Natural killer cell treated with Interleukin-12 subunit alpha and Interleukin-12 subunit beta and Interleukin-15 and Interleukin-18, amount 100 ng/mL, for 72 hours (primary cell): ENCODE measurements around the gene WFDC12. TPM values are rescaled to one million over a fixed set of nuclear protein-coding genes. Genes with fewer than 3 reads are reported as not detected.

Source experiments
- ATAC-seq, 2 donors: fragments of 150-1000 bp; cut with Tn5 transposase in 1 of 2; sonication (Bioruptor Pico), chemical (Tn5 transposase) in 1 of 2; 2 replicates each; pipeline ENCODE4 v1.10.0; 2021
- DNase-seq: peaks from one replicate; pipeline ENCODE4 v3.0.0; 2022; ENCODE audit warnings: low spot score
- H3K27ac Mint-ChIP-seq, 2 donors: 1 replicate in 1 of 2; 2 replicates in 1 of 2; pipeline ENCODE4 v1.8.0; 2022; ENCODE audit warnings: mixed read lengths in 2 of 2, mild to moderate bottlenecking in 1 of 2, moderate library complexity in 1 of 2
- H3K27me3 Mint-ChIP-seq, 2 donors: 1 replicate in 1 of 2; 2 replicates in 1 of 2; pipeline ENCODE4 v1.8.0; 2022; ENCODE audit warnings: mixed read lengths in 2 of 2
- H3K36me3 Mint-ChIP-seq: one replicate; pipeline ENCODE4 v1.8.0; 2022; ENCODE audit warnings: mixed read lengths
- H3K4me1 Mint-ChIP-seq, 2 donors: 1 replicate in 1 of 2; 2 replicates in 1 of 2; pipeline ENCODE4 v1.8.0; 2022; ENCODE audit warnings: low read depth in 2 of 2, mixed read lengths in 2 of 2, mild to moderate bottlenecking in 1 of 2
- H3K4me3 Mint-ChIP-seq: one replicate; pipeline ENCODE4 v1.8.0; 2022; ENCODE audit warnings: mixed read lengths
- H3K9me3 Mint-ChIP-seq: 2 replicates; pipeline ENCODE4 v1.8.0; 2022; ENCODE audit warnings: mixed read lengths
- total RNA-seq, 2 donors: library from RNA; stranded (reverse); gene quantifications; one replicate each; pipeline ENCODE4 v1.2.3, GENCODE V29; 2022

The WFDC12 gene
- total RNA-seq, 2 donors from 2014 or later: not detected

DNA sequence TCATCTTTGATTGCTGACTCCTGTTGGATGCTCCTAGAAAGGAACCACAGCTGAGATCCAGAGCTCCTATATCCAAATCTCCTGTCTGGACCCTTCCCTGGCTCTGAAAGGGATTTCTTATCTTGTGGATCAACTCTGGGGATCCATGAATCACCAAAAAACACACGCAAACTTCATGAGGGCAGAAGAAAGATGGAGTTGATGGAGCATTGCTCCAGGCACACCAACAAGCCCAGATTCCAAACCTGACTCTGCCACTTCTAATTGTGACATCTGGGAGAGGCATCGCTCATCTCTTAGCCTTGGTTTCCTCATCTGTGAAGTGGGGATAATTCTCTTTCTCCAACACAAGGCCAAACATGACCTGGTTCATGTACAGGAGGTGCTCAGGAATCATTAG, 30.1 kb downstream of the WFDC12 start:
- ATAC-seq (no peak), DNase-seq (no peak)
- Mint-ChIP-seq H3K36me3 (no peaks in the 10 kb centered on the region), H3K9me3 (no peaks in the 10 kb centered on the region), H3K27ac (peak overlapping the region in 1 of 2 donors; percentile 67), H3K4me1 (peaks cover 0 to 17% of the 10 kb centered on the region in 2 donors), H3K4me3 (no peak overlapping the region), H3K27me3 (peaks cover 5 to 11% of the 10 kb centered on the region in 2 donors)

DNA sequence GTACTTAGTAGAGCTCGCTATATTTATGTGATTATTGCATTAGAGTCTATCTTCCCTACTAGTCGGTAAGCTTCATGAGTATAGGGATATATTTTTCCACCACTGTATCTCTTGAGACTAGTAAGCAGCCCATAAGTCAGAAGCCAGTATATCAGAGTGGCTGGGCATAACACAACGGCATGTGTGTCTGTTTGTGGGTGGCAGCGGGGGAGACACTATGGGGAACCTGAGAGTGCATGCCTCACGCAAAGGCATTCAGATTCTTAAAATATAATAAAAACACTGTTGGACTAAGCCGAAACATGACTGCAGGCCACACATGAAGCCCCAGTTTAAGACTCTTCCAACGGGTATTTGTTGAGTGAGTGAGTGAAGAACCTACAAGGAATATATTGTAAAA, 31.4 kb downstream of the WFDC12 start:
- peaks cover 3 to 18% of the 10 kb centered on the region in 2 donors for H3K4me1 Mint-ChIP-seq
- DNase-seq: no peak
- H3K36me3 Mint-ChIP-seq: no peaks in the 10 kb centered on the region
- H3K27ac Mint-ChIP-seq: peak overlapping the region in 1 of 2 donors; percentile 67
- no peaks in the 10 kb centered on the region for H3K9me3 Mint-ChIP-seq
- H3K4me3 Mint-ChIP-seq: no peak overlapping the region
- peaks cover 0 to 7% of the 10 kb centered on the region in 2 donors for H3K27me3 Mint-ChIP-seq
- ATAC-seq: no peak

GRCh38 chr20:45091366-45091765, 32.9 kb downstream of the WFDC12 start:
- no peaks in the 10 kb centered on the region for H3K9me3 Mint-ChIP-seq
- no peak for DNase-seq
- peak overlapping the region; percentile 14 to 42 for H3K27ac Mint-ChIP-seq
- H3K36me3 Mint-ChIP-seq: peaks cover 6% of the 10 kb centered on the region
- peaks cover 10 to 28% of the 10 kb centered on the region in 2 donors for H3K4me1 Mint-ChIP-seq
- no peak for ATAC-seq
- H3K4me3 Mint-ChIP-seq: no peak overlapping the region
- no peaks in the 10 kb centered on the region for H3K27me3 Mint-ChIP-seq

GRCh38 chr20:45090481-45090880, 33.8 kb downstream of the WFDC12 start:
- peaks cover 6% of the 10 kb centered on the region for H3K36me3 Mint-ChIP-seq
- no peaks in the 10 kb centered on the region for H3K9me3 Mint-ChIP-seq
- DNase-seq (no peak), ATAC-seq (no peak)
- no peaks in the 10 kb centered on the region for H3K27me3 Mint-ChIP-seq
- peak overlapping the region; percentile 14 to 42 for H3K27ac Mint-ChIP-seq
- peaks cover 12 to 33% of the 10 kb centered on the region in 2 donors for H3K4me1 Mint-ChIP-seq
- H3K4me3 Mint-ChIP-seq: no peak overlapping the region

GRCh38 chr20:45088247-45088646, 36.0 kb downstream of the WFDC12 start:
- H3K4me3 Mint-ChIP-seq: no peak overlapping the region
- peaks cover 17 to 45% of the 10 kb centered on the region in 2 donors for H3K4me1 Mint-ChIP-seq
- peaks cover 11% of the 10 kb centered on the region for H3K36me3 Mint-ChIP-seq
- no peaks in the 10 kb centered on the region for H3K9me3 Mint-ChIP-seq
- H3K27ac Mint-ChIP-seq: peak overlapping the region in 1 of 2 donors; percentile 35
- ATAC-seq (no peak), DNase-seq (no peak)
- H3K27me3 Mint-ChIP-seq: no peaks in the 10 kb centered on the region

DNA sequence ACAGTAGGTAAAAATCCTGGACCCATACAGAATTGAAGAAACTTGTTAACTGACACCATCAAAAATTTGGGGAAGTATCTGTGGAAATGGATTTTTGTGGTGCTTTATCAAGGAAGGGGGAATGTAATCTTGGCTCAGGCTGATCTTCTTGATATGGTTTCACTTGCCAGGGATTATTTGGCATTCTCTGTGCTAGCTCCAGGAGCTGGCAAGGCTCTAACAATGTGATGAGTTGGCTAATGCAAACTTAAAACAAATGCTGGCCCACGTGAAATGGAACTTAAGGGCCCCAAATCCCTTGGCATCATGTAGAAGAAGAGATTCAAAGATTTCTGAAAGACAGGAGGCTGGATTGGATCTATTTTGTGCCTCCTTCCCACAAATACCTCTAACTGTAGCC, 36.5 kb downstream of the WFDC12 start:
- H3K36me3 Mint-ChIP-seq: peaks cover 15% of the 10 kb centered on the region

DNA sequence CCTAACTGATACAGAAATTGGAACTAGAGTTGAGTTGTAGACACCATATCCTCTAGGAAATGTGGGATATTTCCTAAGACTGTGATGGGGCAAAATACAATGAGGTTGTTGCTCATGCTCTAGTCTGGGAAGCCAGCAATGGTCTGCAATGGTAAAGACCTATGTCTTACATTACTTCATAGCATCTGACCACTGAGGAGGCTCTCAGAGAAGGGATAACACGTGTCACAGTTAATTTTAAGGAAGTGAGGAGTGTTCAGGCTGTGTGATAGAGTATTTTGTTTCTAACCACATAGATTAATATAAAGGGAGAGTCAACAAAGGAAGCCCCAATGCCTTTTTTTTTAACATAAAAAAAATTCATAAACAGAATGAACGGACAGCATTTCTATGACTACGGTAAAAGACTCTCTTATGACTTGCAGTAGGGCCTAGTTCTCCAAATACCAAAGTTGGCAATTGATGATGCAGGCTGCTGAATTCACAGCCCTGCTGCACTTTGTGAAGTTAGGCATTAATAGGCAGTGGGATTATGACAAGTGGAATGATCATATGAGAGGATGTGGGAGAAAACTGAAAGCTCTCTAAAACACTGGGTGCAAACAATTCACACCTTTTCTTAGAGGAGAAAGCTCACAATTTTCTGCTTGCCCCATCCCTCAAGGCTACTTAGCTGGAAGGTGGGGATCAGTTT, 37.0 kb downstream of the WFDC12 start:
- ATAC-seq (no peak), DNase-seq (no peak)
- Mint-ChIP-seq H3K9me3 (no peaks in the 10 kb centered on the region), H3K4me1 (peaks cover 22 to 49% of the 10 kb centered on the region in 2 donors), H3K4me3 (no peak overlapping the region), H3K27me3 (no peaks in the 10 kb centered on the region), H3K27ac (peak overlapping the region in 1 of 2 donors; percentile 35), H3K36me3 (peaks cover 19% of the 10 kb centered on the region)

More for the DNA sequence above, 36.5 kb downstream of the WFDC12 start:
- DNase-seq: no peak
- Mint-ChIP-seq H3K4me1 (peaks cover 19 to 47% of the 10 kb centered on the region in 2 donors), H3K4me3 (no peak overlapping the region), H3K27ac (peak overlapping the region in 1 of 2 donors; percentile 35), H3K27me3 (no peaks in the 10 kb centered on the region), H3K9me3 (no peaks in the 10 kb centered on the region)
- no peak for ATAC-seq

- peak overlapping the region; percentile 50 to 57 for H3K27ac Mint-ChIP-seq
- H3K4me1 Mint-ChIP-seq: peaks cover 26 to 48% of the 10 kb centered on the region in 2 donors
- no peaks in the 10 kb centered on the region for H3K9me3 Mint-ChIP-seq
- no peak overlapping the region for H3K4me3 Mint-ChIP-seq
- no peak for ATAC-seq
- no peak for DNase-seq
- H3K27me3 Mint-ChIP-seq: no peaks in the 10 kb centered on the region
- H3K36me3 Mint-ChIP-seq: peaks cover 28% of the 10 kb centered on the region
Observed at GRCh38 chr20:45085867-45086266, 38.4 kb downstream of the WFDC12 start.

DNA sequence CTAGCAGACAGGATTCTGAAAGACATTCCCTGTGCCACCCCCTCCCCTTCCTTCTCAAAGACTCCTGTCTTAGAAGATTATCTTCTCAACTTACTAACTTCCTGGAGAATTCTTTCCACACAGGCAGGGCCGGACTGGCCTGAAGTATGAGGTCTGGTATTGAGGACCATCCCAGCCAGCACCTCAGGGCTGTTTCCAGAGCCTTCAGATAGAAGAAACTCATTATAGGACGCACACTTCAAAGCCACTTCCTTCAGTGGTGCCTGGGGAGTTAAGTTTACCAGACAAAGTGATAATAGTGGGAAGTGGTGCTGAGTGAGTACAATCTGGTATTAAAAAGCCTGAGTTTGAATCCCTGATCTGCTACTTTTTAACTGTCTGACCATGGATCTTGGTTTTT, 39.0 kb downstream of the WFDC12 start:
- peak overlapping the region; percentile 50 to 57 for H3K27ac Mint-ChIP-seq
- DNase-seq (no peak), ATAC-seq (peak in 1 of 2 donors; percentile 41)
- H3K4me1 Mint-ChIP-seq: peaks cover 26 to 48% of the 10 kb centered on the region in 2 donors
- H3K36me3 Mint-ChIP-seq: peaks cover 32% of the 10 kb centered on the region
- H3K4me3 Mint-ChIP-seq: no peak overlapping the region
- no peaks in the 10 kb centered on the region for H3K27me3 Mint-ChIP-seq
- no peaks in the 10 kb centered on the region for H3K9me3 Mint-ChIP-seq

- ATAC-seq (no peak), DNase-seq (no peak)
- Mint-ChIP-seq H3K27ac (peak overlapping the region; percentile 24 to 50), H3K27me3 (no peaks in the 10 kb centered on the region), H3K4me1 (peaks cover 25 to 47% of the 10 kb centered on the region in 2 donors), H3K4me3 (no peak overlapping the region), H3K9me3 (no peaks in the 10 kb centered on the region), H3K36me3 (peaks cover 41% of the 10 kb centered on the region)
Observed at GRCh38 chr20:45083127-45083526, 41.1 kb downstream of the WFDC12 start.

DNA sequence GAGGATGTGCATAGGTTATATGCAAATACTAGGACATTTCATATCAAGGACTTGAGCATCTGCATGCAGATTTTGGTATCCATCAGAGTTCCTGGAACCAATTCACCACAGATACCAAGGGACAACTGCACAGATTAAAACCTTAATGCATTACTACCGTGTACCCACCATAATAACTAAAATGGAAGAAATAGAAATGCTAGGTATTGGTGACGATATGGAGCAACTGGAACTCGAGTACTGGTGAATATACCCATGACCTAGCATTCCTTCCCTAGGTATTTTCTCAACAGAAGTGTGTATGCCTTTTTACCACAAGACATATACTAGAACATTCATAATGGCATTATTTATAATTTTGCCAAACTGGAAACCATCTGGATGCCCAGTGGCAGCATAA, 41.8 kb downstream of the WFDC12 start:
- Mint-ChIP-seq H3K27me3 (no peaks in the 10 kb centered on the region), H3K27ac (peak overlapping the region; percentile 24 to 50), H3K4me1 (peaks cover 18 to 42% of the 10 kb centered on the region in 2 donors), H3K36me3 (peaks cover 41% of the 10 kb centered on the region), H3K9me3 (no peaks in the 10 kb centered on the region), H3K4me3 (no peak overlapping the region)
- no peak for ATAC-seq
- DNase-seq: no peak

GRCh38 chr20:45080867-45081624, 43.2 kb downstream of the WFDC12 start:
- Mint-ChIP-seq H3K36me3 (peaks cover 41% of the 10 kb centered on the region), H3K9me3 (no peaks in the 10 kb centered on the region), H3K27ac (peak overlapping the region; percentile 16 to 64), H3K4me3 (no peak overlapping the region), H3K27me3 (no peaks in the 10 kb centered on the region), H3K4me1 (peaks cover 16 to 30% of the 10 kb centered on the region in 2 donors)
- no peak for ATAC-seq
- no peak for DNase-seq

- peaks cover 34% of the 10 kb centered on the region for H3K36me3 Mint-ChIP-seq
- H3K4me3 Mint-ChIP-seq: no peak overlapping the region
- H3K27ac Mint-ChIP-seq: no peak overlapping the region
- no peaks in the 10 kb centered on the region for H3K9me3 Mint-ChIP-seq
- no peaks in the 10 kb centered on the region for H3K27me3 Mint-ChIP-seq
- DNase-seq (no peak), ATAC-seq (no peak)
- peaks cover 18 to 28% of the 10 kb centered on the region in 2 donors for H3K4me1 Mint-ChIP-seq
Observed at GRCh38 chr20:45077559-45077958, 46.7 kb downstream of the WFDC12 start.
